Activated gamma-delta T cell (primary cell): ENCODE results near the gene CORO1A.
"Not testable (repeated sequence)": the region's sequence is repeated elsewhere in the genome, so short reads cannot be mapped to it uniquely, and the experiment has no call there.

Experiments used
- DNase-seq: peaks from one replicate; lab custom pipeline; 2025; lab: John Stamatoyannopoulos, UW

Gene CORO1A

GRCh38 chr16:30170145-30170544, 13.3 kb upstream of the CORO1A start:
- not testable (repeated sequence) for DNase-seq

- no peak for DNase-seq
These were observed 10.3 kb upstream of the CORO1A start for GRCh38 chr16:30173054-30173453.

GRCh38 chr16:30176876-30177275, 6.5 kb upstream of the CORO1A start:
- not testable (repeated sequence) for DNase-seq

GRCh38 chr16:30179195-30179594, 4.2 kb upstream of the CORO1A start:
- no peak for DNase-seq

GRCh38 chr16:30179931-30180330, 3.5 kb upstream of the CORO1A start:
- no peak for DNase-seq

GRCh38 chr16:30180741-30181140, 2.7 kb upstream of the CORO1A start:
- DNase-seq: no peak

GRCh38 chr16:30184096-30184890, 891 bp downstream of the CORO1A start:
- DNase-seq: no peak

- DNase-seq: no peak
These were observed 1.7 kb downstream of the CORO1A start for GRCh38 chr16:30184891-30185682.

GRCh38 chr16:30185683-30186421, 2.5 kb downstream of the CORO1A start:
- peak; percentile 76 for DNase-seq

- no peak for DNase-seq
These were observed 3.0 kb downstream of the CORO1A start for GRCh38 chr16:30186444-30186781.

GRCh38 chr16:30186782-30187555, 3.6 kb downstream of the CORO1A start:
- DNase-seq: peak; percentile 73

- no peak for DNase-seq
These were observed 4.1 kb downstream of the CORO1A start for GRCh38 chr16:30187556-30187865.

- no peak for DNase-seq
These were observed 4.7 kb downstream of the CORO1A start for GRCh38 chr16:30187971-30188561.

- DNase-seq: not testable (repeated sequence)
These were observed 7.8 kb downstream of the CORO1A start for GRCh38 chr16:30191158-30191557.

- not testable (repeated sequence) for DNase-seq
These were observed 9.7 kb downstream of the CORO1A start for GRCh38 chr16:30193098-30193497.

GRCh38 chr16:30193615-30194014, 10.2 kb downstream of the CORO1A start, which contains the start of the genes BOLA2B and SLX1A:
Gene BOLA2B, minus strand, starts transcription at chr16:30193666. Its CDS starts 71 bp downstream, at chr16:30193595.
Gene SLX1A, plus strand, starts transcription at chr16:30193875. Its CDS starts 210 bp downstream, at chr16:30194085.
- DNase-seq: not testable (repeated sequence)

- not testable (repeated sequence) for DNase-seq
These were observed 10.9 kb downstream of the CORO1A start for GRCh38 chr16:30194172-30194925.

- not testable (repeated sequence) for DNase-seq
These were observed 13.6 kb downstream of the CORO1A start for GRCh38 chr16:30197001-30197400.

- DNase-seq: not testable (repeated sequence)
These were observed 15.6 kb downstream of the CORO1A start, which contains the start of gene SULT1A3 for GRCh38 chr16:30199049-30199448. Gene SULT1A3, plus strand, starts transcription at chr16:30199255. Its CDS starts 1,474 bp downstream, at chr16:30200729.
